IPS-NIHi7 (cell line): ENCODE data around the gene JARID2.

Experiments used
- DNase-seq: peaks from one replicate; pipeline ENCODE4 v3.0.0; 2012; ENCODE audit warnings: mixed read lengths; ENCODE audit errors: extremely low spot score

Gene JARID2

GRCh38 chr6:15507221-15507620, 261.4 kb downstream of the JARID2 start:
- DNase-seq, result no peak

DNA sequence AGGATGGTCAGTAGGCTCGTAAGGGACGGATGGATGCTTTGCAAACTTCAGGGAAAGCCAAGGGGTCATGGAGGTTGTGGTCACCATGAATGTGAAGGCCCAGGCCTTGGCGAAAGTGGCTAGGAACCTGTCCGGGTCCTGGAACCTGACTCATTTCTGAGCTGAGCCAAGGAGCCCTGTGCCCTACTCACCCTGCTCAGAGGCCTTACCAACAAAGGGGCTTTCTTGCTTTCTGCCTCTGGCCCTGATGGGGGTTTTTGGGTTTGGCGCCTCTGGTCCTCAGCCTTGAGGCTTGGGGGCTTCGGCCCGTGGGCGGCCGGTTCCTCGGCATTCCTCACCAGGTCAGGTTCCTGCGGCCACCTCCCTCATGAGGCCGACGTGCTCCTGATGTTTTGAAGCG, 261.9 kb downstream of the JARID2 start:
- no peak for DNase-seq

GRCh38 chr6:15508441-15508871, 262.6 kb downstream of the JARID2 start:
- DNase-seq, result no peak

GRCh38 chr6:15508931-15509330, 263.1 kb downstream of the JARID2 start:
- no peak for DNase-seq

DNA sequence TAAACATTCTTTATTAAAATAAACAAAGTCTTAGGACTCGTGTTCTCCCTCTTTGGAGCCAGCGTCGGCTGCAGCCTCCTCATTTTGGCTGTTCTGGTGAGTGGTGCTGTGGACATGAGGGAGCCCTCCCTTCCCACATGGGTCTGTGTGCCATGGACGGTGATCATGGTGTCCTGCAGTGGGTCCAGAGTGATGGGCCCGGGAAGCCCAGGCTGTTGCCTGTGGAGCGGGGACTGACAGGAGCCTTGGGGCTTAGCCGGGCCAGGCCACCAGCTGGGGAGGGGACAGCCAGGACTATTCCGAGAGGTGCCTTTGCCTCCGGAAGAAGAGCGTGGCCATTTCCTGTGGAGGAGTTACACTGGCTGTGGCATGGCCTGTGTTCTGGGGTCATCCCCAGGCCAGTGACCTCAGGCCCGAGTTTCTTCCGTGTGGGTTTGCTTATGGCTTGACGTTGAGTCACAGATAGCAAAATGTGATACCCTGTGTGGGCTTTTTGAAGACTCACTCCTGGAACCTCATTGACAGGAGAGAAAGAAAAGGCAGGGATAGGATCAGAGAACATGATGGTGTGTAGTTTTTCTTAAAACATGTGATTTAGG, 263.6 kb downstream of the JARID2 start:
- no peak for DNase-seq

DNA sequence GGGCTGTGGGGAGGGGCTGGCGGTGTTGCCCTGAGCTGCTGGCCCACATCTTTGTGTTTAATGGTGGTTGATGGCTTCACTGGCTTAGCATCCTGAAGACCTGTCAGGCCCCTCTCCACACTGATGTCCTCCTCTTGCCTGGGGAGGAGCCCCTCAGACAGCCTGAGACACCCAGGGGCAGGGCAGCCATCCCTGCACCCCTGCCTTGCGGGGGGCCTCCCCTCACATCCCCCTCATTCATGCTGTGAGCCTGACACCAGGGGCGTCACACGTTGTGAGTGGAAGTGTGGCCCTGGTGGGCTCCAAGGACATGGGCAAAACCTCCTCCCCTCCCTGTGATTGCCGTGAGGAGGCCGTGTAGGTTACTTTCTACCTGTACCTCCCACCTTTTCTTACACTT, 264.3 kb downstream of the JARID2 start:
- DNase-seq, result no peak

DNA sequence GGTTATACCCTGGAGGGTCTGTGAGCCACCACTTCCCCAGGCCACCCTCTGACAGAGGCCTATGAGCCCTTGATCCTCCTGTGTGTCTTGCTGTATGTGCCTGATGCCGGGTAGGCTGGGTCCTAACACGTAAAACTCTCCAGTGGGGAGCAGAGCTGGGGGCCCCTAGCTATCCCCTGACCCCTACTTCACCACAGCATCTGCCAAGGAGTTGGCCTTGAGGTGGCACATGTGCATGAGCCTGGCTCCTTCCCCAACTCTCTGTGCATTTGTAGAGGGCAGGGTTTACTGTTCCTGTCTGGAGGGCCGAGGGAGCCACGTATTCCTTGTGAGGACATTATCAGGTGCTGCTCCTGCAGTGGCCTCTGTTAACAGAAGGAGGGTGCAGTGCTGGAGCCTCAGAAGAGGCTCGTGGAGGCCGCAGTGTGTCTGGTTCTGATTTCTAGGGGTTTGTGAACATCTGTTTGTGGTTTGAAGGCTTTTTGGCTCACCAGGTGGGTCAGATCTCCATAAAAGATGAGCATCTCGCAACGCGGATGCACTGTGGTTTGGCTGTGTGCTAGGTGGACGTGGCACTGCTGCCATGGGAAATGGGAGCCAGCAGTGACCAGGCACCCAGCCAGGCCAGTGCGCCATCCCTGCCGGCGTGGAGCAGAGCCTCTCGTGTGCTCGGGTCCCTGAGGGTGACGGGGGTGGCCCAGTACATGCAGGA, 264.8 kb downstream of the JARID2 start:
- DNase-seq, result no peak

DNA sequence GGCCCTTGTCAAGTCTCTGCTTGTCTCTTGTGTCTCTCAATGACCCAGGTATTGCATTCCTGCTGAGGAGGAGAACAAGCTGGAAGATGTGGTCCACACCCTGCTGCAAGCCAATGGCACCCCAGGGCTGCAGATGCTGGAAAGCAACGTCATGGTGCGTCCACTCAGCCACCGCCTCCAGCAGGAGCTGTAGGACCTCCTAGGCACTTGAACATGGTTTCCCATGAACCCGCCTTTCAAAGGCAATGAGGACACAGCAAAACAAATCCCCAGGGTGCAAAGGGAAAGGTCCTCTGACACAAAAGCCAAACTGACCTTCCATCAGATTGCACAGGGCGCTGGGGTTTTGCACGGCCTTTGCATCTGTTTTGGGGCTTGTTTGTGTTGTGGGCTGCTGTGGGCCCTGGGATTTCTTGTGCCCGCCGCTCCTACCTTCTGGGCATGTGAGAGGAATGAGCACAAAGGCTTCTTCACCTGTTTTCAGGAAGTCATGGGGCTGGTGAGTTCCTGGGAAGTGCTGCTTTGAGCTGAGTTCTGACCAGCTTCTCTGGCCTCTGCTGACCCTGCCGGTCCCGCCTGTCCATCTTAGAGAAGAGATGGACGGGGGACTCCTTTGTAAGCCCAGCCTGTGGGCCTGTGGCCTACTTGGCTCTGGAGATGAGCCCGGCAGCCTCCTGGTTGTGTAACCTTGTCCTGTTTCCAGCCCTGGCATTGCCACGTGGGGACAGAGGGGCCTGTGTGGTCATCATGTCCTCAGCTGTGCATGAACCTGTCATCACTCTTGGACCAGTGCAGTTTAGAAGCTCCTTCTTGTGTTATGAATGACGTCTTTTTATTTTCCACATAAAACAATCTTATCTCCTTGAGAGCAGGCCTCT, 265.6 kb downstream of the JARID2 start:
- no peak for DNase-seq

GRCh38 chr6:15512126-15512525, 266.3 kb downstream of the JARID2 start:
- no peak for DNase-seq

DNA sequence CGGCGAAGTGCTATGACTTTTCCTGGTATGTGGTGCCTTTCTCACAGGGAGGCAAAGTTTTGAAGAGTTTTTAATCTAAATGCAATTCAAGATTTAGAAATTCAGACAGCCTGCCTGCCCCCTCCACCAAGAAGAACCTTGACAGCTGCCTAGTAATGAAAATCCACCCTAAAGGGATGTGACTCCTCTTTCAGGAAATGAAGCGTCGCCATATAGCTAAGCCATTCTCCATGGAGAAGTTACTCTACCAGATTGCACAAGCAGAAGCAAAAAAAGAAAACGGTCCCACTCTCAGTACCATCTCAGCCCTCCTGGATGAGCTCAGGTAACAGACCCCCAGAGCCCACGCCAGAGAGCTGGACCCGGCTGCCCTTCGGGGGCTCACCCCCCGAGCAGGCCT, 266.9 kb downstream of the JARID2 start:
- no peak for DNase-seq

DNA sequence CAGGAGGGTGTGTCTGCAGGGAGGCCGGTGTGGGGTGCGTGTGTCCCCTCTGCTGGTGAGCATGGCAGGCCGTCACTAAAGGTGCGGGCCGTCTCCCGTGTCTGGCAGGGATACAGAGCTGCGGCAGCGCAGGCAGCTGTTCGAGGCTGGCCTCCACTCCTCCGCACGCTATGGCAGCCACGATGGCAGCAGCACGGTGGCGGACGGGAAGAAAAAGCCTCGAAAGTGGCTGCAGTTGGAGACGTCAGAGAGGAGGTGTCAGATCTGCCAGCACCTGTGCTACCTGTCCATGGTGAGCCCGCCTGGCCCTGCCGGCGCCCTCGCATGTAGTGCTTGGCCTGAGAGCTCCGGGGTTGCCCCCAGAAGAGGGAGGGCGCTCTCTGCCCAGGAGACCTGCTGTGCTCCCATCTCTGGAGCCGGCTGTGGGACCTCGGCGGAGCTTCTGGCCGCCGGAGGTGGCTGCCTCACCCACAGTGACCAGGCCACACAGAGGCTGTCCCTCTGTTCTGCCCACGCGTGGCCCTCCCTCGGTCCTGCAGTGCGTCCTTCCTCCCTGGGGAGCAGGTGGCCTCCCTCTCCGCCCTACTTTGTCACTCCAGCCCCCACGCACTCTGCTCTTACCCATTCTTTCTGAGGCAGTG, 267.4 kb downstream of the JARID2 start:
- no peak for DNase-seq

DNA sequence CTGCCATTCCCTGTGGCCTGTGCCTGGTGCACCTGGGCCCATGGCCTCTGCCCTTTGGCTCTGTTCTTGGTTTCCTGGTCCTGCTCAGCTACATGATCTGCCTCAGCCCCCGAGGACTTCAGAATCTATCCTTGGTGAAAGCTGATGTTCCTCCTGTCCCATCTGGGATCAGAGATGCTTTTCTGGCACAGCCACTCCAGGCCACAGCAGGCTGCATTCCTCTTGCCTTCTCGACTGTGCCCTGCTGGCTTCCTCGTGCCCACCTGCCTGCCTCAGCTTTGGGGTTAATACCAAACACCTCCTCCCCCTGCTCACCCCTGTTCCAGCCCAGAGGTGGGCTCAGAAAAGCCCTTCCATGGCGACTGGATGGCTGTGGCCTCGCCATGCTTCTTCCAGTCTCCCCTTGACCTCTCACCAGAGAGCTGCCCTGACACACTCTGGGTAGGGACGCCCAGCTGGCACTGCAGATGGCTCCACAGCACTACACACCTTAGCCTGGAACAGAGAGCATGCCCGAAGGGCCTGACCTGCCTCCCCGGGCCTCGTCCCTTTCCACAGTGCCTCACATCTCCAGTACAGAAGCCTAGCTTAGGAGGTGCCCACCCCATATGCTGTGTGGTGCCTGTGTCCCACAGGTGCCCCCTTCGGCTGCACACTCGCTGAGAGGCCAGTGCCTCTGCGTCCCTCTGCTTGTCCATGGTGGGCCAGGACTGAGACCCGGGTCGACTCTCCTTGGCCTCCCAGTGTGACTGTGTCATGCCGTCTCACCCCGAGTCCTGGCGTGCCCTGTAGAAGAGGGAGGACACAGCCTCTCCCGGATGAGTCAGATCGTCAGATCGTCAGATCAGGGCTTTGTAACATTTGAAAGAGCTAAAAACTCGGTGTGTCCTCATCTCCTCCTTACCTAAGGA, 268.2 kb downstream of the JARID2 start:
- DNase-seq, result no peak

DNA sequence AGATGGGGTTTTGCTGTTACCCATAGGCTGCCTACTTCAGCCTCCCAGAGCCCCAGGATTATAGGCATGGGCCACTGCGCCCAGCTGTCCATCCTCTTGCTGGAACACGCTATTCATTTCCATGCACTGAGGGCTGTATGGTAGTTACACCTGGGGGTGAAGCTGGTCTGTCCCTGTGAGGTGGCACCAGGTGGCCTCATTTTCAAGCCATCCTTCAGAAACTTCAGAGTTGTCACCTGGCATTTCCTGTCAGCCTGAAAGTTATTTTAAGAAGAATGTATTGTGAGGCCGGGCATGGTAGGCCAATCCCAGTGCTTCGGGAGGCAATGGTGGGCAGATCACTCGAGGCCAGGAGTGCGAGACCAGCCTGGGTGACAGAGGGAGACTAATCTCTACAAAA, 269.4 kb downstream of the JARID2 start:
- no peak for DNase-seq

- no peak for DNase-seq
Measured at GRCh38 chr6:15515660-15516375, 269.9 kb downstream of the JARID2 start.

DNA sequence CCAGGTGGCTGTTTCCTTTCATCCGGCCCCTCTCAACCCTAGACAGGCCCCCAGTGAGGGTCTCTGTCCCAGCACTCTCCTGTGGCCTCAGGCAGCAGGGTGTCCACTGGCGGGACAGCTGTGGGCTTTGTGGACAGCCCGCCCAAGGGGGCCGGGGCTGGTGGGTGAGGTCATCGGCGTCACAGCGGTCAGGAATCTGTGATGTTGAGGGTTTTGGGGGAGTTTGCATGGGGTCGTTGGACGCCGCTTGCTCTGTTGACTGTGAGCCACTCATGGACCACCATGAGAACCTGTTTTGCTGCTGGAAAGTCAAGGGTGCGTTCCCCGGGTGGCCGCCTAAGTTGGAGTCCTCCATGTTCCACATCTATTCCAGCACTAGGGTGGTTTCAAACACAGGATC, 270.5 kb downstream of the JARID2 start:
- no peak for DNase-seq

DNA sequence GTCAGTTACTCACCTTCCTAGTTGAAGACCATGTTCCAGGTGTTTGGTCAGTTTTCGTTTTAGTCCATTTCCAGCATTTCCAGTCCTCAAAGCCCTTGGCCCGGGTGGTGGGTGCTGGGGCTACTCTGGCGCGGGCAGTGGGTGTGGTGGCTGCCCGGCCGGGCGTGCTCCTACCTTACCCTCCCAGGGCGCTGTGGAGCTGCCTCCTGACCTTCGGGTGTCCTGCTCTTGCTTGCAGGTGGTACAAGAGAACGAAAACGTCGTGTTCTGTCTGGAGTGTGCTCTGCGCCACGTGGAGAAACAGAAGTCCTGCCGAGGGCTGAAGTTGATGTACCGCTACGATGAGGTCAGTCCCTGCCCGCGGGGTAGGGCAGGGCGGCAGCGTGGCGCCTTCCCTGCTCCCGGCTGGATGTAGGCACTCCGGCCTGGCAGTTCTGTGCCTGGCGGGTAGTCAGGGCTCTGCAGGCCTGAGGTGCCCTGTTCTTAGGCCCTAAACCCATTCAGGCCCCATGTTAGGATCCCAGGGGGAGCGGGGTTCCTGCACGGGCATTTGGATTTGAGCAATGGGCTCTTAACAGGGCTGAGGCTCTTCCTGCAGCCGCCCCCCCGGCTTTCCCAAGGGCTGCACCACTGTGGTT, 271.2 kb downstream of the JARID2 start:
- DNase-seq, result no peak

DNA sequence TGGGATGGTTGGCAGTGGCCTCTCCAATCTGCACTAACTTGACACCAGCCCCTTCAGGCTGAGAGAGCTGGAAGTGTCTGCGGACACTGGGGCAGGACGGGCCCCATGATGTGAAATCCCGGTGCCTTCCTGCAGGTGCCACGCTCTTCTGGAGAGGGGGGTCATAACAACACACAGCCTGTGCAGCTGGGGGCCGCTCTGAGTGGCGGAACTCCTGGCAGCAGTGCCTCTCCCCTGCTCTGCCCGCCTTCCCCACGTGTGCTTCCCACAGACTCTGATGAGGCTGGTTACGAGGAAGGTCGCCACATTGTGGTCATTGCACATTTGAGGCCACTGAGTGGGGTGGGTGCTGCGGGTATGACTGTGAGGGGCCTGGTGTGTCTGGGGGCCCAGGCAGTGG, 271.7 kb downstream of the JARID2 start:
- no peak for DNase-seq

GRCh38 chr6:15518057-15518456, 272.2 kb downstream of the JARID2 start:
- no peak for DNase-seq

- DNase-seq, result no peak
Measured at GRCh38 chr6:15518878-15519277, 273.0 kb downstream of the JARID2 start.

GRCh38 chr6:15519681-15520080, 273.8 kb downstream of the JARID2 start:
- no peak for DNase-seq
